T-helper 1 cell (primary cell): ENCODE measurements around the gene SFMBT2.

Experiments
- DNase-seq, 5 donors: peaks; one replicate each; pipeline ENCODE4 v3.0.0-alpha.2; 2012 to 2020

Gene SFMBT2

DNA sequence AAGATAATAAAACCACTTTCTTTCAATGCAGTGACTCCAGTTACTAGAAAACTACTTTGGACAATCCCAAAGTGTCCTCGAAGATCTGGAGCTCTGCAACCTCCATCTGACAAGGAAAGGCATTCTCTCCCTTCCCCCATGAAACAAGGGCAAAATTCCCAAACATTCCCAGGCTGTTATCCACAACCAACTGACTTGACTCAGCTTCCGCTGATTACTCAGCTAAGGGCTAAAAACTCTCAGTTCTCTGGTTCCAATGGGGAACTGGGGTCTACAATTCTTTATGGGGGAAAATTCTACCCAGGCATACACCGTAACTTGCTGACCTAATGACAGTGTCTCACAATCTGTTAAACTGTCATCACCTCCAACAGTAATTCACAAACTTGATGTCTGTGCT, 48.4 kb downstream of the SFMBT2 start:
- DNase-seq: no peak

DNA sequence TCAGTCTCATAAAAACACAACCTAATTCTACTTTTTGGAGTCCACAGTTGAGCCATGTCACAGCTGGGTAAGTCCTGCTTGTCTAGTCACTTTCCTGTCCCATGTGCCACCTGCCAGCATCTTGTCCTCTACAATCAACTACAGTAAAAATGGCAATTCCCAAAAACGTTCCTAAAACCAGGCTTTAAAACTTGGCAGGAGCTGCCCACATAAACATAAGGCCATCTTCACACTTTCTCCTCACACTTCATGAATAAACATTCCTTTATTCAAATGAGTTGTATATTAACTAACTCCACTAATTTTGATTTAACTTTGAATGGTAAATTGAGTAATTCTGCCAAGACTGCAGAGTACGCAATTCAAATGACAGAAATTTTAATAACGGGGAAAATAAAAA, 49.5 kb downstream of the SFMBT2 start:
- no peak for DNase-seq

DNA sequence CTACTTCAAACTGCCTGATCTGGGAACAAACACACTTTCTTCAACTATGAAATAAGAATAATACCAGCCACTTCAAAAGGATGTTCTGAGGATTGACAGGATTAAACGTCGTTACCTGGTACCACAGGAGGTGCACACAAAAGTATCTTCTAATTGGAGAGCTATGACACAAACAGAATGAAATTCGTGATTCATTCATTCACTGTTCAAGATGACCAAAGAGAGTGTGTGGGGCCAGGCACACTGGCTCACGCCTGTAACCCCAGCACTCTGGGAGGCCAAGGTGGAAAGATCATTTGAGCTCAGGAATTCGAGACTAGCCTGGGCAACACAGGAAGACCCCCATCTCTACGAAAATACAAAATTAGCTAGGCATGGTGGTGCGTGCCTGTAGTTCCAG, 50.9 kb downstream of the SFMBT2 start:
- DNase-seq: no peak

DNA sequence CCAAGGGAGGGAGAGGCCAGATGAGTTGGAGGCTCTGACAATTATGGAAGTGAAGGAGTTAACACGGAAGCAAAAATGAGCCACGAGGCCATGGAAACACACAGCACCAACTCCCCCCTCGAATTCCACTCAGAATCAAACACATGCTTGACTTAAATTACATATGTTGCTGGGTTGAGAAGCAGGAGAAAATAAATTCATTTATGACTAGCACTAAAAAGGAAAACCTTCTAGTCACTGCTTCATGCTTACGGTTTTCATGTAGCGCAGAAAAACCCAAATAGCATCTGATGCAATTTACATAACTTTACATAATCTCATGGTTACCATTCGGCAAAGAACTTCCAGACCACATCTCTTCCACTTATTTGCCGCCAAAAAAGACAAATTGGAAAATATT, 51.5 kb downstream of the SFMBT2 start:
- no peak for DNase-seq

DNA sequence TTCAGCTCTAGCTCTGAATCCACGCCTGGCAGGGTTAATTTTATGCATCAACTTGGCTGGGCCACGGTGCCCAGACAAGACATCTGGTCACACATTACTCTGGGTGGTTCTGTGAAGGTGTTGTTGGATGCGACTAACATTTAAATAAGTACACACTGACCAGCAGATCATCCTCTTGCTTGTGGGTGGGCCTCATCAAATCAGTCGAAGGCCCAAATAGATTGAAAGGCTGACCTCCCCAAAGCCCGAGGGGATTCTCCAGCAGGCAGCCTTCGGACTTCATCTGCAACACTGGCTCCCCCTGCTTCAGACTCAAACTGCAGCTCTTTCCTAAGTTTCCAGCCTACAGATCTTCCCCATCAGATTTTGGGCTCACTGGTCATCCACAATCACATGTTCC, 53.6 kb downstream of the SFMBT2 start:
- DNase-seq: no peak

DNA sequence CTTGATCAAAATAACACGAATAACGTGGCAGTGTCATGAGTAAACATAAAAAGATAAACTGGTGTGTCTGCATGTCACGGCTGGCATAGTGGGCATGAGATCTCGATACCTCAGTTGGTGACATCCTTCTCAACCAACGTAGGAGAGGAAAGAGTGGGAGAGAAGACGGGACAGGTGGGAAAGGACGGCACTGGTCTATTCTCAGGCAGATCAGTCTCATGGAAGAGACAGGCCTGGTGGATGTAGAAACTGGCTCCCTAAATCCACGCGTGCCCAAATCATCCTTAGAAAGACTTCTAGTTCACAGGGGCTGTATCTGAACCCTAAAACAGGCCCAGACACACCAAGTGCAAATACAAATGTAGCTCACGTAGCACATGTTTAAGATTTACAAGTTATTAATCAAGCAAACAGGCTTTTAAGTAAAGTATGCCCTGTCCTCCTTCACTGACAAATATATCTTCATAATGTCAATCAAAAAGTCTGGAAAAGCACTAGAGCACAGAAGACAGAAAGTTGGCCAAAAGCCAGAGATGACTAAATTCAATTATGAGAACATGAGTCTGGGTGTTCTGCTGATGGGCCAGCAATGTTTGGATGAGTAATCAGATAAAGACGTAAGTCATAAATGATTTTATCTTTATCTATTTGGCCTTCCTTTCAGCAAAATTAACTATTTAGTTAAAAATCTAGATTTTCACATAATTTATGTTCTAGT, 56.3 kb downstream of the SFMBT2 start:
- peak in 1 of 5 donors; percentile 20 for DNase-seq

DNA sequence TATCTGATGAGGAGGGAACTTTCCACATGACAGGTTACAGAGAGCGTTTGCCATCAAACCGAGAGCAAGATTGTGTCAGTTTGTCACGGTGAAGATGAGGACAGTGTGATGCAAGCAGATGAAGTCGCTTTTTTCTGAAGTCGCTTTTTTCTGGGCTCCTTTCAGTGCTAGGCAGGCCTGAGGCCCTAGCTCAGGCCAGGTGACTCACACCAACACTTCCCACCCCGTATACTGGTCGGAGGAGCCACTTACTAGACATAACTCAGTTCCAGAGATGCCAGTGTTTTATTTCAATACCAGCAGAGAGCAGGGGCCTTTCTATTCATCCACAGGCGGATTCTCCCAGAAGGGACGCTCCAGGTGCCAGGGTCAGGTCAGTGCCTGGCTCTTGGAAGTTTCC, 58.9 kb downstream of the SFMBT2 start:
- no peak for DNase-seq

DNA sequence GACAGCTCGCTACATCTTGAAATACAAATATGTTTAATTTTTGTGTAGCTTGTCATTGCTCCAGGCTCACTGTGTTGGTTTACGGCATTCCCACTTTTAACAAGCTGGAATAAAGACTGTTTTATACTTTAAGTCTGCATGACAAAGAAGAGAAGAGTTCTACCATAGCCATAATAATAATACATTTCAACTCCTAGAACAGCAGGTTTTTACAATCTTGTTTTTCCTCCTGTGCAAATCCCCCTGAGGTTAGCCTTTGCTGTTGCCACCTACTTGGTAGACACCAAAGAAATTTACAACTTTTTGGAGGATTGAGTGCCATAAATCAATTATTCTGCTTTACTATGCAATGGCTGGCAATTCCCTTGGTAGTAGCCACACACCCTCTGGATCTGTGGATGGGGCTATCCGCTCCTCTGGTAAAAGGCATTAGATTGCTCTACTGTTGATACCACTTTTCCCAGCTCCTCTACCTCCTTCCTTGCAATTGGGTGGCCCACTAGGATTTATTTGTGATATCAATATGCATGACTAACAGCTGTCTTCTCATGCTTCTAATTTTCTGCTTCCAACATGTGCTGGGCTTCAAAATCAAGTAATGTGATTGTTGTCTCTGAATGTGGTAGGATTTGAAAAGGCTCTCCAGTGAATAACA, 60.2 kb downstream of the SFMBT2 start:
- DNase-seq: no peak

DNA sequence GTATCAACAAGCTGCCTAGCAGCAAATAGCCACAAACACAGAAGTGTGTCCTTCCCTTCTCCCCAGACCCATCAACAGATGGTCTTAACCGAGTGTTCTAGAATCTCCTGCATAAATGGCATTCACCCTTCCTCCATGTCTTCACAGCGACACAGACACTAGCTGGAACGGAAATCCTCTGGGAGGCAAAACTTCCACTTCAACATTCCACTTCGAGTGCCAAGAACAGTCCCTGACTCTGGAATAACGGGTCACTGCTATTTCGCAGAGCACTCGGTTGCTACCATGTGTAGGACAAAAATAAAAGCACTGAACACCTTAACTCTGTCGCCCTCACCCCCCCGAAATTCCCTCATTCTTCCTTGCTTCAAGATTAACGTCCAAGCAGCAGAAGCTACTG, 65.1 kb downstream of the SFMBT2 start:
- DNase-seq: no peak

DNA sequence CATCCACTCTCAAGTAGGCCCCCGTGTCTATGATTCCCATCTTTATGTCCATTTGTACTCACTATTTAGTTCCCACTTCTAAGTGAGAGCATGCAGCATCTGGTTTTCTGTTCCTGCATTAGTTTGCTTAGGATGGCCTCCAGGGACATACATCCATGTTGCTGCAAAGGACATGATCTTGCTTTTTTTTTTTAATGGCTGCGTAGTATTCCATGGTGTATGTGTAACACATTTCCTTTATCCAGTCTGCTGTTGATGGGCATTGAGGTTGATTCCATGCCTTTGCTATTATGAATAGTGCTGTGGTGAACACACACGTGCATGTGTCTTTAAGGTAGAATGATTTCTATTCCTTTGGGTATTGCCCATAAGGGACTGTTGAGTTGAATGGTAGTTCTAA, 67.8 kb downstream of the SFMBT2 start:
- no peak for DNase-seq

DNA sequence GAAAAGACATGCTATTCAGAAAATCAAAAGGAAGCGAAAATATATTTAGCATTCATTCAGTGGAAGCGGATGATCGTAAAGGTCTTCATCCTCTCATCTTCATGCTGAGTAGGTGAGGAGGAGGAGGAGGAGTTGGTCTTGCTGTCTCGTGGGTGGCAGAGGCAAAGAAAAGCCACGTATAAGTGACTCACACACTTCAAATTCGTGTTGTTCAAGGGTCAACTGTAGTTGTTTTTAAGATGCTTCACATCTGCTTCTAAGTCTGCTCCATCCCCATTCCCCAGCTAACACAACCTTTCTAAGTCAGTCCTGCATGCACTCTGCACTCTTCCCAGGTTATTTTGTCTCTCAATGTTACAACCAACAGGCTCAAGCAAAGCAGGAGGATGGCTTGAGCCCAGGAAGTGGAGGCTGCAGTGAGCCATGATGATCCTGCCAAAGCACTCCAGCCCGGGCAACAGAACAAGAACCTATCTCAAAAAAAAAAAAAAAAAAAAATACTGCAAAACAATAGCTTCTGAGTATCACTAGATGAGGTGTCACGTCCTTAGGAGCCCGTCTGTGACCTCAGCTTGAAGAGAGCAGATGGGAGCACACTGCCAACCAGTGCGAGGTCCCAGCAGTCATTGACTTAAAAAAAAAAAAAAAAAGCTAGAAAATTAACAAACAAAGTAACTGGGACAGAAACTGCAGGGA, 70.5 kb downstream of the SFMBT2 start:
- DNase-seq: no peak

DNA sequence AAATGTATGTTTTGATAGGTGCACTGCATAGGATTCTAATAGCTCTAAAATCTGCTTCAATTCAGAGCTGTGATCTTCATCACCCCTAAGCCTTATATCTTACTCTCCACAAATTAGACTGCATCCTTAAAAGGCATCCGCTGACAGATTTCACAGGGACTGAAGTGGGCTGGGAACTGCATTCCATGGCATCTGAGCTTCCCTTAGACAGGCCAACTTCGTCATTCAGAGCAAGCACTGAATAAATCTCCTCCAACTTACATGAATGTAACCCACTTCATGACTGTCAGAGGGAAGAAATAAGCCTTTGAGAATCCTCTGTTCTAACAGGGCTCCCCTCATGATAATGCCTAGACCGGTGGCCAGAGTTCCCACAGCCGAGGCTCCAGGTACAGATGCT, 71.3 kb downstream of the SFMBT2 start:
- DNase-seq: no peak

DNA sequence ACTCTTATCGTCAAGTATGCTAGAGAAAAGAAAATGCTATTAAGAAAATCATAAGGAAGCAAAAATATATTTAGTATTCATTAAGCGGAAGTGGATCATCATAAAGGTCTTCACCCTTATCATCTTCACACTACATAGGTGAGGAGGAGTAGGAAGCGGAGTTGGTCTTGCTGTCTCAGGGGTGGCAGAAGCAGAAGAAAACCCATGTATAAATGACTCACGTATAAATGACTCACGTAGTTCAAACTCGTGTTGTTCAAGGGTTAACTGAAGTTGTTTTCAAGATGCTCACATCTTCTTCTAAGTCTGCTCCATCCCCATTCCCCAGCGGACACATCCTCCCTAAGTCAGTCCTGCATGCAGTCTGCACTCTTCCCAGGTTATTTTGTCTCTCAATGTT, 72.4 kb downstream of the SFMBT2 start:
- DNase-seq: no peak

DNA sequence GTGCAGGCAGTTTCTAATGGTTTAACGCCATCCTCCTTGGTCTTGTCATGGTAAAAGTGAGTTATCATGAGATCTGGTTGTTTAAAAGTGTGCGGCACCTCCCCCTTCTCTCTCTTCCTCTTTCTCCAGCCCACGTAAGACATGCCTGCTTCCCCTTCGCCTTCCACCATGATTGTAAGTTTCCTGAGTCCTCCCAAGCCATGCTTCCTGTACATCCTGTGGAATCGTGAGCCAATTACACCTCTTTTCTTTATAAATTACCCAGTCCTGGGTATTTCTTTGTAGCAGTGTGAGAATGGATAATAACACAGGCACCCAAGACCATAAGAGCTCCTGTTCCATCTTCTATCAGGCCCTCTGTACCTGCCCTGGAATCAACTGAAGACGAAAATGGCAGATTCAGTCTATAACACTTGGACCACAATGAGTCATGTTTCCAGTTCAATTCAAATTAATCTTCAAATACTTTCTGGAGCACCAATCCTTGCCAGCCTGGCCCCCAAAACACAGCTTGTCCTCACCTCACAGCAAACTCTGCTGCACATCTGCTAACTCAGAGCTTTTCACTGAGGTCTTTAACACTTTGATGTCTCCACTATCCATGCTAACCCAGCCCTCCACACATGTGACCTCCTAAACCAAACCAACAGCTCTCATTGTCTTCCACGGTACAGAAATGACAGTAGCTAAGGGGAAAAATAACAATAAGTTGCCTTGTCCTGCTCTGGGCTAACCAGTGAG, 73.2 kb downstream of the SFMBT2 start:
- DNase-seq: no peak

DNA sequence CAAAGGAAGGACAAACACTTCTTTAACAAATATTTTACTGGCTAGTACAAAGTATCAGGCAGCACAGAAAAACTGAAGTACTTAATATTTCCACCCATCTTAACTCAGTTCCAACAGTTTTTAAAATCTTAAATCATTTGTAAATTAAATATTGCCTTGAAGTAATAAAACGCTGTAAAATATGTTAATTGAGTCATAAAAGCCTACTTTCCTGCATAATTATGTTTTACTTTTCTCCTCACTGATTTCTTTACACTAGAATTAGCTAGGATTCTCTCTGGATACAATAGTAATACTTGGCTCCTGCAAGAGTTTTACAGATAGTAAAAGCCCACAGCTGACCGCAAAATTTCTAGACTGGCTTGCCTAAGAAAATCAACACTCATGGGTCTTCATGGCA, 74.9 kb downstream of the SFMBT2 start:
- DNase-seq: no peak

DNA sequence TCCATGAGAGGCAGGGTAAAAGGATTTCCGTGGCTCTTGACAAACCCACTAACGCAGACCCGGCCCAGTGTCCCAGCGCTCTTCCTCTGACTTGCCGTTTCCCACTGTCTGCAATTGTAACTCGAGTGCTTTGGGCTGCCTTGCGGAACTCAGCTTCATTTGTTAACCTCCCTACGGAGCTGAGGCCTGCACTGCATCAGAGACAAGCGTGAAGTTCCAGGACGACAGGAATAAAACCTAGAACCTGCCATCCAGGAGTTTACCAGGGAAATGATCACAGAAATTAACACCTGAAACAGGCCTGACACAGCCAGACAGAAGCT, 76.2 kb downstream of the SFMBT2 start:
- DNase-seq: no peak

DNA sequence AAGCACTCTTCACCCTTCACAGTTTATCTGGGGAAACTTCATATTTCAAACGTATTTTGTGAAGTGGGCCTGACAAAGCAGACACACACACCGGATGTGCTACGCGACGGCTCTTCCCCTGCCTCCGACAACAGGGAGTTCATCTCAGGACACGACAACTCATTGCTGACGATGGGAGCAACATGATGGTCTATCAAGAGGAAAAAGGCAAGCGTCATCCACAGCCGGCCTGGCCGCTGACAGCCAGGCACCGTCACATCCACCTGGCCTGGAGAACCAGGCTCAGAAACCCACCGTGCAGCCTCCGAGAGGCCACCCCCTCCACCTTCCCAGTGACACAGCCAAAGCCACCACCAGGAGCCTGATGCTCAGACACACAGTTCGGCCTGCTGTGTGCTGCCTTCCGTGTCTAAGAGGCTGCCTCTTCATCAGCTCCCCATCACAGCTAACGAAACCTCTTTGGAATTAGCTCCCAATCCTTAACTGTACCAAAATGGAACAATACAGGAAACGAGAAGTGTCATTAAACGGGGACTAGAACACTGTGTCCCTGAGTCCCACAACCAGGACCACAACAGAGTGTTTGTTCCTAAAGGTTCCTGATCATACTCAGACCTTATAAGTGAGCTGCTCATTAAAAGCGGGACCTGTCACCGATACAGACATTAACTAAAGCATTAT, 76.7 kb downstream of the SFMBT2 start:
- no peak for DNase-seq

DNA sequence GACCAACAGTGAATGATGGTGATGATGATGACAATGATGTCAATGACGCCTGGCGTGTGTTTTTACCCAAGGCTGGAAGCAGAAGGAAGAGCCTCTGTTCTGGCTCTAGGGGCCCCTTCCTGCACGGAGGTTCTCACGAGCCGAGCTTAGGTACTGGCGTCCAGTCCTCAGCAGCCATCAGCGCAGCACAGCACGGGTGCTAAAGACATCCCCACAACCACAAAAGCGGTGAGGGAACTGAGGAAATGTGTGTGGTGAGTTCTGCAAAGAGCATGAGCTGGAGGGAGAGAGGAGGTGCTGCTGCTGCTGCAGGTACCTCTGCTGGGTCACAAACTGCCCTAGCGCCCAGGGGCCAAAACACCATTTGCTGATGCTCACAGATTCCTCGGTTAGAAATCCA, 81.6 kb downstream of the SFMBT2 start:
- no peak for DNase-seq

DNA sequence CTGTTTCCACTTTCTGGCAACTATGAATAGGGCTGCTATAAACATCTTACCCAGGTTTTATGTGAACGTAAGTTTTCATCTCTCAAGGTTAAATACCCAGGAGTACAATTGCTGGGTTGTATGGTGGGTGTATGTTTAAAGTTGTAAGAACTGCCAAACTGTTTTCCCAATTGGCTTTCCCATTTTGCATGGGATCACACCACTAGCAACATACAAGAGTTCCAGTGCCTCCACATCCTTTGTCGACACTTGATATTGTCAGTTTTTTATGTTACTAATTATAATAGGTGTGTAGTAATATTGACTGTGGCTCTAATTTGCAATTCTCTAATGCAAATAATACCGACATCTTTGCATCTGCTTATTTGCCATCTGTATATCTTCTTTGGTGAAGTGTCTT, 82.9 kb downstream of the SFMBT2 start:
- no peak for DNase-seq

DNA sequence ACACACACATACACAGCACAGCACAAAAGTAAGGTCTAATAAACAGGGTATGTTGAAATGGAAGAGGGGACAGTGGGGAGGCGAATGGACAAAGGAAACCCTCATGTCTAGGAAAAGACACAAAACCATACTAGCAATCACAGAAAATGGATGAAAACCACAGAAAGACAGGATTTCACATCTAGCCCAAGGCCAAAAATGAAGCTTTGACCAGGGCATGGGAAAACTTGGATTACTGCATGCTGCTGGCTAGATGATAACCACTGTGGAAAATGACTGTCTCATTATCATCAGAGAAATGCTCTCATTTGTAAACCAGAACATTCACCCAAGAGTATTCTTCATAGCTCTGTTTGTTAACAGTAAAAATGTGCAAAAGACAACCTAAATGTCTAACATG, 88.2 kb downstream of the SFMBT2 start:
- DNase-seq: no peak

DNA sequence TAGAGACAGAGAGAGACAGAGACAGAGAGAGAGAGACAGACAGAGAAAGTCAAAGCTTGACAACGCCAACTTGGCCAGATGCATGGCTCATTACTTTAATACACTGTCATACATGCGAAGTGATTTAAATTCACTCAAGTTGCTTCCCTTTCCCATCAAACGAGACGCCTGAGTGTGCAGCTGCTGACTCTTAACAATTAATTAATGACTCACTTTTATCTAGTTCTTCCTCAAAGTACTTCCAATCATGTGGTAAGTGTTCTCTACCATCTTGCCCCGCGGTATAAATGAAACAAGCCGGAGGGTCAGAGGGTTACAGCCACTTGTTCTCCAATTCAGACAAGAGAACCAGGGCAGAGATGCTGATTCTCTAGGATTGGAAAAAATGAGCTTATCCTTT, 90.8 kb downstream of the SFMBT2 start:
- DNase-seq: no peak

DNA sequence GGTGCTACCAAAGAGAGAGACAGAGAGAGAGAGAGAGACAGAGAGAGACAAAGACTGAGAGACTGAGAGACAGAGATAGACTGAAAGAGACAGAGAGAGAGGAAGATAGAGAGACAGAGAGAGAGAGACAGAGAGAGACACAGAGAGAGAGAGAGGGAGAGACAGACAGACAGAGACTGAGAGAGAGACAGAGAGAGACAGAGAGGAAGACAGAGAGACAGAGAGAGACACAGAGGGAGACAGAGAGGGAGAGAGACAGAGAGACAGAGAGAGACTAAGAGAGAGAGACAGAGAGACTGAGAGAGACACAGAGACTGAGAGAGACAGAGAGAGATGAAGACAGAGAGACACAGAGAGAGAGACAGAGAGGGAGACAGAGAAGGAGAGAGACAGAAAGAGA, 91.2 kb downstream of the SFMBT2 start:
- no peak for DNase-seq

DNA sequence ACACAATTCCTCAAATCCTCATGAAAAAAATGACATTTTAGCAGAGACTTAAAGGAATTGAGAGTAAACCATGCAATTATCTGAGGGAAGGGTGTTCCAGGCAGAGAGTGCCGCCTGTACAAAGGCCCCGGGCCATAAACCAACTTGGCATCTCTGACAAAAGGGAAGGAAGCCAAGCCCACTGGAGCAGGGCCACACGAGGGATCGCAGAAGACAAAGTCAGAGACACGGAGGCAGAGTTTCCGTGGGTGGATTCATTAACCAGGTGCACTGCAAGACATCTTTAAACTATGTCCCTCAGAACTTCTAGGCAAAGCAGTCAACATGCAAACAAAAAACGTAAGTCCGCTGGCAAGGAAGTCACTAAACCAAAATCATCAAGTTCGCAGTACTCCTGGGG, 92.0 kb downstream of the SFMBT2 start:
- DNase-seq: no peak
